ENCODE results near the gene TSPAN4. TPM values are rescaled to one million over a fixed set of nuclear protein-coding genes. Genes with fewer than 3 reads are reported as not detected.

Gene TSPAN4
- total RNA-seq, 1 experiment from 2014 or later = 205 TPM

GRCh38 chr11:848380-848931, 5.8 kb downstream of the TSPAN4 start:
- DNase-seq (ENCODE audit: low read depth) = no peak

- no peak for DNase-seq (ENCODE audit: low read depth)
These were observed 6.6 kb downstream of the TSPAN4 start for GRCh38 chr11:849104-849824.

DNA sequence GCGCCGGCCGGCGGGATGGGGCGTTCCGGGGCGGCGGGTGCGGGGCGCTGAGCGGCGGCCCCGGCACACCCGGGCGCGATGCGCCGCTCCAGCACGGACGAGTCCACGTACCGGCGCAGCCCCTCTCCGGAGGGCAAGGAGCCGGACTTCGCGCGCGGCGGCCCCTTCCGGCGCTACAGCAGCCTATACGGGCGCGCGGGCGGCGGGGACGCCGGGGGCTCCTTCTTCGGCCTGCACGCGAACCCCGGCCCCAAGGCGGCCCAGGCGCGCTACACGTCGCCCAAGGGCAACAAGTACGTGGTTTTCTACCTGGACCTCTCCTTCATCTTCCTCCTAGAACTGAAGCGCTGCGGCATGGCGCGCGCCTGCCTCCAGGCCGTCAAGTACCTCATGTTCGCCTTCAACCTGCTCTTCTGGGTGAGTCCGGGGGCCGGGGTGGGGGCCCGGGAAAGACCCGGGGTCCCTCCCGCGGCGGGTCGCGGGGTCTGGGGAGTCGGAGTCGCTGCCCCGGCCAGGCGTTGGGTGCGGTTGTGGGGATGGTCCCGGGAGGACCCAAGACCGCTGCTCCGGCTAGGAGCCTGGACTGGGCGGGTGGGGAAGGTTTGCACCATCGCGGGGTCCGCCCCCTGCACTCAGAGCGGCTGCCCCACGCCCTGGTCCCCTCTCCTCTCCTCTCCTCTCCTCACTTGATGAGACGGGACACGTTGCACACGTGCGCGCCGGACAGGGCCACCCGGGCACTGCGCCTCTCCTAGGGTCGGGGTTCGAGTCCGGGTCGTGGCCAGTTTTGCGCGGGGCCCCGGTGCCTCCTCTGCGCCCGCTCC, 7.5 kb downstream of the TSPAN4 start:
- no peak for DNase-seq (ENCODE audit: low read depth)

DNA sequence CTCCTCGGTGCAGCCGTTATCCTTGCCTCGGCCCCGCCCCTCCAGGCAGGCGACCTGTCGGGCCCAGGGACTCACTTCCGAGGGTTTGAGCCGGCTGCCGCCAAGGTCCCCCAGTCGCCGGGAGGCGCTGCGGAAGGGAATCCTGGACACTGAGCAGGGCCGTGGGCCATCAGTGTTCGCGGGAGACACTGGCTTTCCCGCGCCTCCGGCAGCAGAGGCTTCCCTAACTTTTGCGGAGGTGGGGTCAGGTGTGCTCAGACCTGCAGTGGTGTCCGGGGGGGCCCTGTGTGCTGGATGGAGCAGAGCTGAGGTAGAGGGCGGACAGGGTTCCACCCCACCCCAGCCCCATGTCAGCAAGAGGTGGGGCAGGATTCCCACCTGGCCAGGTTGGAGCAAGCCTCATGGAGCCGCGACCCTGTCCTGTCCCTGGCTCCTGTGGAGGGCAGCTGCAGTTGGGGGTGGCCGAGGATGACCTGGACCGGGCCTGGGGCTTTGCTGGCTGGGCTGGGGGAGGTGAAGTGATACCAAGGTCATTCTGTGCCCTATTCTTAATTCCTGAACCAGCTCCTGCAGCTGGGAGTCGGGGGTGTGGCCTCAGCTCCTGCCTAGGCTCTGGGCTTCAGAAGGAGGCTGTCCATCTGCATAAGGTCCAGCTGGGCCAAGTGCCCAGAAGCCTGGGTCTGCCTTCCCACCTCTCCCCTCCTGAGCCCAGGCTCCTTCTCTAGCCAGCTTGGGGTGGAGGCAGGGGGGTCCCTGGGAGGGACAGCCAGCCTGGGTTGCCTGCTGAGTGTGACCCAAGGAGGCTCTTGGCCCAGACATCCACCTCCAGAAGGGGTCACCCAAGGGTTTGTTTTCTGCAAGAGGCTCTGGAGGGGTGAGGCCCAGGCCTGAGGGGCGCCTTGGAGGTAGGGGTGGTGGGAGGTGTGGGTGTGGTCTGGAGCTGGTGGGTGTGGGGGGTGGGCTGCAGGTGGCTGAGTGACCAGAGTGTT, 8.4 kb downstream of the TSPAN4 start:
- no peak for DNase-seq (ENCODE audit: low read depth)

GRCh38 chr11:852762-853161, 10.1 kb downstream of the TSPAN4 start:
- no peak for DNase-seq (ENCODE audit: low read depth)

GRCh38 chr11:853682-854448, 11.2 kb downstream of the TSPAN4 start:
- no peak for DNase-seq (ENCODE audit: low read depth)

DNA sequence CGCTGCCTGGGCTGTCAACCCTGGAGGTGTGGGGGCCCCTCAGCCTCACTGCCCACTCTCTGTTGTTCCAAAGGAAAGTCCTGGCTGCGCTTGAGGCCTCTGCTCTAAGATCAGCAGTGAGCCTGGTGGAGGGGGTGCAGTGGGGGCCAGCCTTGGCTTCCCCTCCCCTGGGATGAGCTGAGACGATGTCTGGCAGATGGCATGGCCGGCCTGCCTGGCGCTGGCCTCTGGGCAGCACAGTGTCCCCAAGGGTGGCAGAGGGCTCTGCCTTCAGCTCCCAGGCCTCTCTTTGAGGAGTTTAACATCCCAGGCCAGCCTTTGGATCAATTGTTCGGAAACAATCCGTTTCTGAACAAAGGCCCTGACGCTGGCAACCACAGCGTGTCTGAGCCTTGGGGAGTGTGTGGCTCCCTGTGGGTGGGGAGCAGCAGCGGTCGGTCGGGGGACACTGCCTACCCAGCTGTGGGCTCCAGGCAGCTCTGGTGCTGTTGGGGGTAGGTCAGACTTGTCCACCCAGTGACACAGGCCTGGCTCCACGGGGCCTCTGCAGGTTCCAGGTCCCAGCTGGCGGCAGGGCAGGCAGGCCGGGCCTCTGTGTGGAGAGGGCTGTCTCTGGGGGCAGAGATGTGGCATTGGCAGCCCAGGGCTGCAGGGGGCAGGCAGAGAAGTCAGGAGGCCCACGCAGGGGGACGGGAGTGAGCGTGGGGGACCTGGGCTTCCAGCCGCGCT, 12.1 kb downstream of the TSPAN4 start:
- no peak for DNase-seq (ENCODE audit: low read depth)

GRCh38 chr11:855330-855674, 12.7 kb downstream of the TSPAN4 start:
- no peak for DNase-seq (ENCODE audit: low read depth)

DNA sequence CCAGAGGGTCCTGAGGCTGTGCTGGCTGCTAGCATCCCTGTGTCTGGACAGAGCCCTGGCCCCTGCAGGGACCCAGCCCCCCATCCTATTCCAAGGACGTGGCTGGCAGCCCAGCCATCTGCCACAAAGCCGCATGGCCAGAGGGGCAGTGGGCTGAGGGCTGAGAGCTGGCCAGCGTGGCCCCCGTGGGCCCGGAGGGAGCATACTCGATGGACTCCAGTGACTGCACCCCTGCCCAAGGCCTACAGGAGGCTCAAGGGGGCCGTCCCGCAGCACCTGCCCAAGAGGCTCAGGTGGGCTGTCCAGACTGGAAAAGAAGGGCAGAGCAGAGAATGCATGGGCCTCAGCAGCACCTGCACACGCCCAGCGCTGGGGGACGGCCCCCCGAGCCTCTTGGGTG, 13.1 kb downstream of the TSPAN4 start:
- no peak for DNase-seq (ENCODE audit: low read depth)

GRCh38 chr11:856397-856796, 13.7 kb downstream of the TSPAN4 start:
- DNase-seq (ENCODE audit: low read depth) = no peak

DNA sequence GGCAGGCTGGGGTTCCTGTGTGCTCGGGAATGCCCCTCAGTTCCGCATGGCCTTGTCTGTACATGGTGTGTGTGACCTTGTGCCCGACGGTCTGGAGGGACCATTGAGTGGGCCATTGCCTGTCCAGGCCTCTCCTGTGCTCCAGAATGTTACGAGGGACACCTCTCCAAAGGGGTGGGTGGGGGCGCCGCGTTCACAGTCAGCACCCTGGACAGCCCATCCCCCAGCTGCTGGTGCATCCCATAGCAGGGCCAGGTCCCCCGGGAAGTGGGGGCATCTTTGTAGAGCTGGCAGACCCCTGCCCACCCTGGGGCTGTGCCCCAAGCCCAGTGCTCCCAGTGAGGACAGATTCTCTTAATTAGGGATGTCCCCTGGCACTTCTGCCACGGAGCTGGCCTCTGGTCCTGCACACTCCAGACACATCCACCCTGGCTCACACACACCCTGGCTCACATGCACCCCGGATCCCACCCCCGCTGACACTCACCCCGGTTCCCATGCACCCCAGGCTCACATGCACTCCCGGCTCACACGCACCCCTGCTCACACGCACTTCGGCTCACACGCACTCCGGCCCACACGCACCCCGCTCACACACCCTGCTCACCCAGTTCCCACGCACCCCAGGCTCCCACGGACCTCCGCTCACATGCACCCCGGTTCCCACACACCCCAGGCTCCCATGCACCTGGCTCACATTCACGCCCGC, 15.6 kb downstream of the TSPAN4 start:
- DNase-seq (ENCODE audit: low read depth) = no peak

GRCh38 chr11:858762-859339, 16.2 kb downstream of the TSPAN4 start:
- no peak for DNase-seq (ENCODE audit: low read depth)

DNA sequence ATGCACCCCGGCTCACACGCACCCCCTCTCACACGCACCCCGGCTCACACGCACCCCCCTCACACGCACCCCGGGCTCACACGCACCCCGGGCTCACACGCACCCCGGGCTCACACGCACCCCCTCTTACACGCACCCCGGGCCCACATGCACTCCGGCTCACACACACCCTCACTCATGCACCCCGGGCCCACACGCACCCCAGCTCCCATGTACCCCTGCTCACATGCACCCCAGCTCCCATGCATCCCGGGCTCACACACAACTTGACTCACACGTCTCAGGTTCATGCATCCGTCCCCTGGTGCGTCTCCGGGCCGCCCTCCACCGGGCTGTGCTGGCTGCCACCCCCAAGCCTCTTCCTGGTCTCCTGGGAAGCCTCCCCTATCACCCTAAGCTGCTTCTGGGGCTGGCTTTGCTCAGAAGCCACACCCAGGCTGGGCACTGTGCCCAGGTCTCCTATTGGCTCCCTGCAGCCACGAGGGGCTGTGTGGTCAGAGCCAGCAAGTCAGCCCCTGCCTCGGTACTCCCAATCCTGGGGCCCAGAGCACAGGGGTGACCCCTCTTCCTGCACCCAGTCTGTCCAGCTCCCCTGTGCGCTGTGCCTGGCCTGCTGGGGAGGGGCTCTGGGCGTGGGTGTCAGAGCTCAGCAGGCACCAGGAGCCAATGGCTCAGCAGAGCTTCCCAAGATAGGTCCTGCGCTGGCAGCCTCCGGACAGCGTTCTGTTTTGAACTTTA, 16.9 kb downstream of the TSPAN4 start:
- no peak for DNase-seq (ENCODE audit: low read depth)

DNA sequence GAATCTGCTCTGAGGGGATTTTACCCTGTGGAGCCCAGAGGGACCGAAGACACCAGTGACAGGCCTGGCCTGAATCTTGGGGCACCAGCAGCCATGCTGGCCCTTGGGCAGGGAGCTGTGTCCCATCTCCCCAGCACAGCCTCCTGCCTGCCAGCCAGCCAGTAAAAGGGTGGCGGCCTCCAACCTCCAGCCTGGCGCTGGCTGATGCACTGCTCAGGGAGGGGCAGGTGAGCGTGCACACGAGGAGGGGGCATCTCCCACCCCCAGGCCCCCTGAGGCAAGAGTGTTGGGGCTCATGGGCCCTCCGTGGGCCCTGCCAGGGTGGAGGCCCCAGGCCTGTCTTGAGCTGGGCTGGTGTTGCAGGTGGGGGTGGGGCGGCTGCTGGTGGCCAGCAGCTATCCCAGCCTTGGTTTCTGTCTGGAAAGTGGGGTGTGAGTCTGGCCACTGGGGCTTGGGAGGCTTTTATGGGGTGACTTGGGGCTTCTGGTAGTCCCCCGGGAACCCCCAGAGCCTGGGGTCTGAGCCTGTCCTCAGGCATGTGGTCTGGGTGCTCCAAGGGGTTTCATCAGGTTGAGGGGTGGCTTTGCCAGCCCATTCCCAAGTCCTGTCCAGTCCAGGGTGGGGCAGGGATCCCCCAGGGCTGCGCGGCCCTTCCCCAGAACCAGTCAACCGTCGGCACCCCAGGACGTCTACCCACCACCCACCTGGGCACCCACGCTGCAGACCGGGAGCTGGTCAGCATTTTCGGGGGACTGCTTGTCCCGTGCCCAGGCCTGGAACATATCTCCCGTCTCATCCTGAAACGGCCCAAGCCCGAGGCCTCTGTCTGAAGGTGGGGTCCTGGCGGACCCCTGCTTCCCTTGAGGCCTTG, 17.8 kb downstream of the TSPAN4 start:
- DNase-seq (ENCODE audit: low read depth) = no peak

- DNase-seq (ENCODE audit: low read depth) = no peak
These were observed 18.4 kb downstream of the TSPAN4 start for GRCh38 chr11:861105-861479.

DNA sequence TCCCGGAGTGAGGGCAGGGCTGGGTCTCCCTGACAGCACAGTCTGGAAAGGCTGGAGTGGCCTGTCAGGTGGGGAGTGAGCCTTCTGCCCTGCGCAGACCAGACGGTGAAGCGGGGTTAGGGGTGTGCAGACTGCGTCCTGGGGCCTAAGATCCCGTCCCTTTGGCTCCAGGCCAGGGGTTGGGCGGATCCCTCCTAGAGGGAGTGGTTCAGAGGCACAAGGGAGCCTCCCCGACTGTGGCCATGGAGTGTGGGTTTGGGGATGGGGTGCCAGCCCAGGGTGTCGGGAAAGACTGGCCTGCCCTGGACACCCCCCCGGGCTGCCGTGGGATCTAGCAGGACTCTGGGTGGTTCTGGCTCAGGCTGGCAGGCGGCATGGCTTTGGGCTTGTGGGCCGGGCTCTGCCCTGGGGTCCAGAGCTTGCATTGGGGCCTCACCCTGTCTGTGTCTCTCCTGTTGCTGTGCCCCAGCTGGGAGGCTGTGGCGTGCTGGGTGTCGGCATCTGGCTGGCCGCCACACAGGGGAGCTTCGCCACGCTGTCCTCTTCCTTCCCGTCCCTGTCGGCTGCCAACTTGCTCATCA, 19.5 kb downstream of the TSPAN4 start:
- DNase-seq (ENCODE audit: low read depth) = no peak

DNA sequence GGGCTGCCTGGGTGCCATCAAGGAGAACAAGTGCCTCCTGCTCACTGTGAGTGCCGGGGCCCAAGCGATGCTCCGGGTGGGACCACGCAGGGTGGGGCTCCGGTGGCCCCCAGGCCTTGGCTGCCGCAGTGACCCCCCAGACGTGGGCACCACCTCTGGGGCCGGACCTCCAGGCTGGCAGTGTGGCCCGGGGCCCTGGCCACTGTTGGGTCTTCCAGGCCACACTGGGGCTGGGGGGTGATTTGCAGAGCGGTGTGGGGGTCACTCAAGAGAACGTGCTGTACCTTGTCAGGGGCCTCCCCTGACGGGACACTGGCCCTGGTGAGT, 20.0 kb downstream of the TSPAN4 start:
- no peak for DNase-seq (ENCODE audit: low read depth)
